ENCODE measurements around the gene MYO1B. TPM values are rescaled to one million over a fixed set of nuclear protein-coding genes. Genes with fewer than 3 reads are reported as not detected.
A peak's percentile ranks its signal among the peaks of the same experiment; 100 is the strongest.

The MYO1B gene
- total RNA-seq, 1 donor, result 246 TPM

- H4K20me1 ChIP-seq (ENCODE audit: insufficient read depth, low read length), result no peaks in the 10 kb centered on the region
- TF ChIP-seq, protein P1, sequence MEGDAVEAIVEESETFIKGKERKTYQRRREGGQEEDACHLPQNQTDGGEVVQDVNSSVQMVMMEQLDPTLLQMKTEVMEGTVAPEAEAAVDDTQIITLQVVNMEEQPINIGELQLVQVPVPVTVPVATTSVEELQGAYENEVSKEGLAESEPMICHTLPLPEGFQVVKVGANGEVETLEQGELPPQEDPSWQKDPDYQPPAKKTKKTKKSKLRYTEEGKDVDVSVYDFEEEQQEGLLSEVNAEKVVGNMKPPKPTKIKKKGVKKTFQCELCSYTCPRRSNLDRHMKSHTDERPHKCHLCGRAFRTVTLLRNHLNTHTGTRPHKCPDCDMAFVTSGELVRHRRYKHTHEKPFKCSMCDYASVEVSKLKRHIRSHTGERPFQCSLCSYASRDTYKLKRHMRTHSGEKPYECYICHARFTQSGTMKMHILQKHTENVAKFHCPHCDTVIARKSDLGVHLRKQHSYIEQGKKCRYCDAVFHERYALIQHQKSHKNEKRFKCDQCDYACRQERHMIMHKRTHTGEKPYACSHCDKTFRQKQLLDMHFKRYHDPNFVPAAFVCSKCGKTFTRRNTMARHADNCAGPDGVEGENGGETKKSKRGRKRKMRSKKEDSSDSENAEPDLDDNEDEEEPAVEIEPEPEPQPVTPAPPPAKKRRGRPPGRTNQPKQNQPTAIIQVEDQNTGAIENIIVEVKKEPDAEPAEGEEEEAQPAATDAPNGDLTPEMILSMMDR (IDR thresholded peaks at IDR 0.05; ENCODE audit: extremely low read depth, low read depth, low read length), result no peak
- H3K27me3 ChIP-seq (ENCODE audit: insufficient read depth, low read length), result no peaks in the 10 kb centered on the region
- no peaks in the 10 kb centered on the region for H3K9me3 ChIP-seq (ENCODE audit: low read depth, low read length)
- peak; percentile 73 for DNase-seq (ENCODE audit: insufficient read length, low spot score, missing footprints)
- peak overlapping the region; percentile 58 for H2AFZ ChIP-seq (ENCODE audit: low read length)
- no peaks in the 10 kb centered on the region for H3K79me2 ChIP-seq (ENCODE audit: insufficient read depth, low read length)
- H3K4me1 ChIP-seq (ENCODE audit: insufficient read depth, low read length), result no peaks in the 10 kb centered on the region
- peak overlapping the region; percentile 55 for H3K4me2 ChIP-seq (ENCODE audit: insufficient read depth, low read length)
- no peak overlapping the region for H3K27ac ChIP-seq (ENCODE audit: low read depth, low read length)
- no peaks in the 10 kb centered on the region for H3K36me3 ChIP-seq (ENCODE audit: insufficient read depth, low read length)
- H3K4me3 ChIP-seq (ENCODE audit: insufficient read depth, low read length), result no peak overlapping the region
Measured at GRCh38 chr2:191441496-191442214, 196.5 kb downstream of the MYO1B start.

GRCh38 chr2:191443446-191443845, 198.2 kb downstream of the MYO1B start:
- TF ChIP-seq, protein P1 (IDR thresholded peaks at IDR 0.05; ENCODE audit: extremely low read depth, low read depth, low read length), result no peak
- Histone ChIP-seq H4K20me1 (ENCODE audit: insufficient read depth, low read length) (no peaks in the 10 kb centered on the region), H3K4me3 (ENCODE audit: insufficient read depth, low read length) (no peak overlapping the region), H2AFZ (ENCODE audit: low read length) (peak overlapping the region; percentile 7), H3K4me1 (ENCODE audit: insufficient read depth, low read length) (no peaks in the 10 kb centered on the region), H3K79me2 (ENCODE audit: insufficient read depth, low read length) (no peaks in the 10 kb centered on the region), H3K27ac (ENCODE audit: low read depth, low read length) (no peak overlapping the region), H3K36me3 (ENCODE audit: insufficient read depth, low read length) (no peaks in the 10 kb centered on the region), H3K4me2 (ENCODE audit: insufficient read depth, low read length) (no peak overlapping the region), H3K9me3 (ENCODE audit: low read depth, low read length) (no peaks in the 10 kb centered on the region), H3K27me3 (ENCODE audit: insufficient read depth, low read length) (no peaks in the 10 kb centered on the region)
- no peak for DNase-seq (ENCODE audit: insufficient read length, low spot score, missing footprints)

DNA sequence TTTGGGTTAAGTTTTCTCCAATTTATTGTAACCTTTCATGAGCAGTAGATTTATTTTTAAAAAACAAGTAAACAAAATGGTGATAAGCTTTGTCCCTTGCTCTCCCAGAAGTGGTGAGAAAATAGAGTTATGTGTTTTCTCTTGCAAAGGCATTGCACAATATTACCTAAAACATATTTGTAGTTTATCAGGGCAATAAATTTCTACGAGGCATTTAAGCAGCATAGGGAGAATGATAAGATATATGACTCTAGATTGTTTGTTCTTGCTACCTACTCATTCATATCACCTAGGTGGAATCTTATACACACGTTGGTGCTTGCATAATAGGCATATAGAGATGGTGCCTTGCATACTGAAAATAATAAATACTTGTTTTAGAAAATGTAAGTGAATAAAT, 201.7 kb downstream of the MYO1B start:
- Histone ChIP-seq H3K27ac (ENCODE audit: low read depth, low read length) (no peak overlapping the region), H2AFZ (ENCODE audit: low read length) (no peak overlapping the region), H3K4me3 (ENCODE audit: insufficient read depth, low read length) (no peak overlapping the region), H3K79me2 (ENCODE audit: insufficient read depth, low read length) (no peaks in the 10 kb centered on the region), H3K4me1 (ENCODE audit: insufficient read depth, low read length) (no peaks in the 10 kb centered on the region), H3K27me3 (ENCODE audit: insufficient read depth, low read length) (no peaks in the 10 kb centered on the region), H4K20me1 (ENCODE audit: insufficient read depth, low read length) (no peaks in the 10 kb centered on the region), H3K4me2 (ENCODE audit: insufficient read depth, low read length) (no peak overlapping the region), H3K36me3 (ENCODE audit: insufficient read depth, low read length) (no peaks in the 10 kb centered on the region), H3K9me3 (ENCODE audit: low read depth, low read length) (no peaks in the 10 kb centered on the region)
- no peak for DNase-seq (ENCODE audit: insufficient read length, low spot score, missing footprints)
- TF ChIP-seq, protein P1 (IDR thresholded peaks at IDR 0.05; ENCODE audit: extremely low read depth, low read depth, low read length), result no peak

DNA sequence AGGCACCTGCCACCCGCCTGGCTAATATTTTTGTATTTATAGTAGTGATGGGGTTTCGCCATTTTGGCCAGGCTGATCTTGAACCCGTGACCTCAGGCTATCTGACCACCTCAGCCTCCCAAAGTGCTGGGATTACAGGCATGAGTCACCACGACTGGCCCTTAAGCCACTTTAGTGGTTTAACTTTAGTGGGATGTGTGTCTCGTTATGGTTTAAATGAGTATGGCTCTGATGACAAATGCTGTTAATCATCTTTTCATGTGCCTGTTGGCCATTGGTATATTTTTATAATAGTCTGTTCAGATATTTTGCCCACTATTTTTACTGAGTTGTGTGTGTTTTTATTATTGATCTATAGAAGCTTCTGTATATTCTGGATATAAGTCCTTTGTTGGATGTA, 205.9 kb downstream of the MYO1B start:
- Histone ChIP-seq H3K27me3 (ENCODE audit: insufficient read depth, low read length) (no peaks in the 10 kb centered on the region), H4K20me1 (ENCODE audit: insufficient read depth, low read length) (no peaks in the 10 kb centered on the region), H3K9me3 (ENCODE audit: low read depth, low read length) (no peaks in the 10 kb centered on the region), H3K27ac (ENCODE audit: low read depth, low read length) (no peak overlapping the region), H3K79me2 (ENCODE audit: insufficient read depth, low read length) (no peaks in the 10 kb centered on the region), H3K36me3 (ENCODE audit: insufficient read depth, low read length) (no peaks in the 10 kb centered on the region), H3K4me2 (ENCODE audit: insufficient read depth, low read length) (no peak overlapping the region), H3K4me3 (ENCODE audit: insufficient read depth, low read length) (no peak overlapping the region), H3K4me1 (ENCODE audit: insufficient read depth, low read length) (no peaks in the 10 kb centered on the region), H2AFZ (ENCODE audit: low read length) (no peak overlapping the region)
- DNase-seq (ENCODE audit: insufficient read length, low spot score, missing footprints), result no peak
- TF ChIP-seq, protein P1 (IDR thresholded peaks at IDR 0.05; ENCODE audit: extremely low read depth, low read depth, low read length), result no peak

Data from osteoblast (primary cell).